Bronchial epithelial cell (primary cell): ENCODE data around the gene CDCA3. TPM values are rescaled to one million over a fixed set of nuclear protein-coding genes. Genes with fewer than 3 reads are reported as not detected.

Source experiments
- DNase-seq: peaks from one replicate; pipeline ENCODE4 v3.0.0-alpha.2; 2010; ENCODE audit warnings: low read depth
- FAIRE-seq: peaks from 2 replicates; lab custom pipeline; 2011; peaks lifted over from hg19 to GRCh38; lab: Jason Lieb, UNC
- H3K27me3 ChIP-seq: 2 replicates; pipeline ENCODE4 v1.5.1; 2011; ENCODE audit warnings: low read length; ENCODE audit not compliant: control insufficient read depth, insufficient read depth
- H3K36me3 ChIP-seq: 2 replicates; pipeline ENCODE4 v1.5.1; 2011; ENCODE audit warnings: low read length; ENCODE audit not compliant: control insufficient read depth, insufficient read depth
- H3K4me3 ChIP-seq: 2 replicates; pipeline ENCODE4 v1.5.1; 2011; ENCODE audit warnings: mild to moderate bottlenecking, low read depth, low read length, control low read depth
- CTCF ChIP-seq: IDR thresholded peaks from 2 replicates; pipeline ENCODE4 v1.5.1; 2011; ENCODE audit warnings: mild to moderate bottlenecking, moderate library complexity, low read length, control low read depth, inconsistent platforms; ENCODE audit not compliant: insufficient read depth, severe bottlenecking
- total RNA-seq: library from RNA; depleted of rRNA; stranded (reverse); fragments of >200 nt; gene quantifications from 2 replicates; pipeline ENCODE4 v1.2.1, GENCODE V29; 2014

CDCA3 gene
- total RNA-seq, 1 donor from 2014 or later, result 0.26 TPM

GRCh38 chr12:6822426-6823135 lies 28.5 kb downstream of the CDCA3 start:
- Histone ChIP-seq H3K4me3 (no peak overlapping the region), H3K36me3 (no peaks in the 10 kb centered on the region), H3K27me3 (peaks cover 23% of the 10 kb centered on the region)
- DNase-seq (no peak), FAIRE-seq (no peak)
- no peak for TF ChIP-seq CTCF

GRCh38 chr12:6821591-6822425 lies 29.3 kb downstream of the CDCA3 start, which contains the start of gene GPR162:
GPR162 (plus strand) TSS chr12:6821821; CDS start chr12:6823899, 2,078 bp downstream.
- Histone ChIP-seq H3K36me3 (no peaks in the 10 kb centered on the region), H3K4me3 (peak within 1 kb of the TSS; percentile 14), H3K27me3 (peaks cover 23% of the 10 kb centered on the region)
- DNase-seq (no peak), FAIRE-seq (no peak)
- no peak for TF ChIP-seq CTCF

- TF ChIP-seq CTCF, result no peak
- no peak overlapping the region for H3K4me3 ChIP-seq
- H3K36me3 ChIP-seq, result no peaks in the 10 kb centered on the region
- peaks cover 23% of the 10 kb centered on the region for H3K27me3 ChIP-seq
- no peak for DNase-seq
- no peak for FAIRE-seq
Measured at GRCh38 chr12:6820166-6820565, 30.9 kb downstream of the CDCA3 start.

GRCh38 chr12:6819106-6820030 lies 31.7 kb downstream of the CDCA3 start:
- no peak overlapping the region for H3K4me3 ChIP-seq
- DNase-seq (no peak), FAIRE-seq (peak; percentile 98)
- no peaks in the 10 kb centered on the region for H3K36me3 ChIP-seq
- H3K27me3 ChIP-seq, result peaks cover 23% of the 10 kb centered on the region
- TF ChIP-seq CTCF, result no peak

GRCh38 chr12:6818645-6819044 lies 32.4 kb downstream of the CDCA3 start:
- Histone ChIP-seq H3K27me3 (peaks cover 21% of the 10 kb centered on the region), H3K36me3 (no peaks in the 10 kb centered on the region), H3K4me3 (no peak overlapping the region)
- TF ChIP-seq CTCF, result no peak
- DNase-seq (no peak), FAIRE-seq (no peak)
